Testis (tissue), 3 donors: ENCODE measurements around the gene BACH2. TPM values are rescaled to one million over a fixed set of nuclear protein-coding genes. Genes with fewer than 3 reads are reported as not detected.

Experiments
- DNase-seq: peaks from one replicate; pipeline ENCODE4 v3.0.0-alpha.2; 2019
- H3K27ac ChIP-seq, 2 donors: fragments of 200-600 bp; sonication (generic); one replicate each; pipeline ENCODE4 v1.5.1; 2019
- H3K27me3 ChIP-seq: fragments of 200-600 bp; sonication (generic); one replicate; pipeline ENCODE4 v1.5.1; 2019
- H3K36me3 ChIP-seq: fragments of 200-600 bp; sonication (generic); one replicate; pipeline ENCODE4 v1.5.1; 2017; ENCODE audit warnings: low read depth; ENCODE audit errors: missing control alignments
- H3K4me1 ChIP-seq: fragments of 200-600 bp; sonication (generic); one replicate; pipeline ENCODE4 v1.5.1; 2019
- H3K4me3 ChIP-seq, 2 donors: fragments of 200-600 bp; sonication (generic); one replicate each; pipeline ENCODE4 v1.5.1; 2017 to 2019
- H3K9me3 ChIP-seq: fragments of 200-600 bp; sonication (generic); one replicate; pipeline ENCODE4 v1.5.1; 2017
- CTCF ChIP-seq, 3 experiments: fragments of 450-650 bp in 2 of 3; fragments of 200-600 bp in 1 of 3; sonication (generic) in 1 of 3; IDR thresholded peaks; one replicate each; pipeline ENCODE4 v1.5.1; 2016 to 2019; ENCODE audit warnings: antibody characterized with exemption in 3 of 3, mild to moderate bottlenecking in 2 of 3, moderate library complexity in 1 of 3
- POLR2A ChIP-seq: fragments of 450-650 bp; IDR thresholded peaks from one replicate; pipeline ENCODE4 v1.6.1; 2017; ENCODE audit warnings: antibody characterized with exemption, mild to moderate bottlenecking, moderate library complexity
- WGBS, 2 donors: methylation state at CpG; one replicate each; pipeline ENCODE4 v1.1.5; 2018; 5-methylcytosine and 5-hydroxymethylcytosine counted together
- intact Hi-C: fragments of 100-400 bp; cut with DNase I; formaldehyde crosslinking; loops from one replicate; pipeline ENCODE4 v1.15.1; 2023; ENCODE audit warnings: low total_unique reads
- polyA plus RNA-seq: library from polyadenylated mRNA; stranded (reverse); fragments of 350-450 nt; fragmentation: Illumina TruSeq; extraction: RNeasy Lipid Tissue Mini Kit (QIAGEN cat#74804); gene quantifications from one replicate; pipeline ENCODE4 v1.2.3, GENCODE V29; 2014; ENCODE audit warnings: low read depth, low replicate concordance; ENCODE audit not compliant: insufficient read depth
- total RNA-seq, 2 donors: library from RNA; depleted of rRNA; stranded (reverse); fragments of >200 nt; gene quantifications; one replicate each; pipeline ENCODE4 v1.2.3, GENCODE V29; 2016

The BACH2 gene
- total and polyA plus RNA-seq, 3 donors from 2014 or later: 5.0 to 8.3 (median 6.5) TPM

DNA sequence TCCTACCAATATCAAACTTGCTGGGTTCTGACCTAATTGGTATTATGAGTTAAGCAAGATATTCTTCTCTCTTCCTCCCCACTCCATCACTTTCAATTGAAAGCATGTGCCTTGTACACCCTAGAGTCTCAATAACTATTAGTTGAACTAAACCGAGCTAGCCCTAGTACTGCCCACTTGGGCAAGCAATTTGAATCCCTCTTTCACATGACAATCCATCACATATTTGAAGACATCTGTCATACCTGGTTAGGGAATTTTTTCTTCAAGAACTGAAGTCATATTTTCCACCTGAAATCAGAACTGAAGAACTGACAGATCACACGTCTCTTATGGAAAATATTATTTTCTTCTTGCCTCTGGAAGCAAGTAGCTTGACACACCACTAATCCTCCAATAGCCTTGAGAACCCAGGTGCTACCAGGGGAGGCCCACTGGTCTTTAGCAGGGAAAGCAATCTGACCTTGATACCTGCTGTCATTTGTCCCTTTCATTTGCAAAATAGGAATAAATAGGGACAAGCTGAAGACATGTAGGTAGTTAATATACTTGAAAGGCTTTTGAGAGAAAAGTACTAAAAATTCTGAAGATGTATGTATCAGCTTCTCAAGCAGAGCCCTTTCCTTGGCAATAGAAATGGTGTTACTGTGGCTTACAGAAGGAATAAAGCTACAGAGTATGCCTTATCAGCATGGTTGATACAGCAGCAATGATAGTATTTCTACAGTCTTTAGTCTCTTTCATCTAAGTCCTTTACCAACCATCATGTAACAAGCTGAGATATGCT, 331.0 kb downstream of the BACH2 start:
- Histone ChIP-seq H3K4me1 (no peaks in the 10 kb centered on the region), H3K9me3 (no peaks in the 10 kb centered on the region), H3K27ac (no peak overlapping the region), H3K27me3 (no peaks in the 10 kb centered on the region), H3K4me3 (no peak overlapping the region), H3K36me3 (no peaks in the 10 kb centered on the region)
- DNase-seq: no peak
- 81 to 83% methylated on average over 2 of the region's 2 CpGs for WGBS, 2 donors
- intact Hi-C loops: loop anchor here (5.0 kb wide), 1 partner anchor 427 kb away; no protein-coding TSS in a partner anchor
- TF ChIP-seq POLR2A: no peak
- no peak for TF ChIP-seq CTCF (IDR thresholded peaks at IDR 0.05)

GRCh38 chr6:89963391-89963790, 333.3 kb downstream of the BACH2 start:
- H3K27me3 ChIP-seq: no peaks in the 10 kb centered on the region
- no peaks in the 10 kb centered on the region for H3K4me1 ChIP-seq
- DNase-seq: no peak
- H3K9me3 ChIP-seq: no peaks in the 10 kb centered on the region
- H3K4me3 ChIP-seq: no peak overlapping the region
- TF ChIP-seq CTCF (IDR thresholded peaks at IDR 0.05) (no peak), POLR2A (no peak)
- intact Hi-C loops: no loop called here
- H3K27ac ChIP-seq: no peak overlapping the region
- WGBS, 2 donors: 95 to 96% methylated on average over 3 of the region's 3 CpGs
- no peaks in the 10 kb centered on the region for H3K36me3 ChIP-seq

DNA sequence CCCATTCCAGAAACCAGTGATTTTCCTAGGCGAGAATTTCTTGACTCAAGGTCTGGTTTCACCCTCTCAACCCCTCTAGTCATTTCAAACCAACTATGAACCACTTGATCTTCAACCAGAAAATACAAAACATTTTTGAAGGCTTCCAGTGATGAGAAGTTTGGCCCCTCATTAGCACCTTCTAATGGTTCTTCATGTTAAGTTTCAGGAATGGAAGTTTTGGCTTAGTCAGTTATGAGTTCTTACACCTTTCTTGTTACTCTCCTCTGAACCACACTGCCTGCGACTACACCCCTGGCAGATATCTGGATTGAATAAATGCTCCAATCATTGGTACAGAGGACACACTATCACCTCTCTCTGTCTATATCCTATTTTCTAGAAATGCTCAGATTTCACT, 335.2 kb downstream of the BACH2 start:
- Histone ChIP-seq H3K9me3 (no peaks in the 10 kb centered on the region), H3K27ac (no peak overlapping the region), H3K4me1 (no peaks in the 10 kb centered on the region), H3K4me3 (no peak overlapping the region), H3K27me3 (no peaks in the 10 kb centered on the region), H3K36me3 (no peaks in the 10 kb centered on the region)
- WGBS, 2 donors: 92 to 99% methylated on average over 2 of the region's 2 CpGs
- DNase-seq: no peak
- TF ChIP-seq POLR2A (no peak), CTCF (IDR thresholded peaks at IDR 0.05) (no peak)
- intact Hi-C loops: no loop called here

DNA sequence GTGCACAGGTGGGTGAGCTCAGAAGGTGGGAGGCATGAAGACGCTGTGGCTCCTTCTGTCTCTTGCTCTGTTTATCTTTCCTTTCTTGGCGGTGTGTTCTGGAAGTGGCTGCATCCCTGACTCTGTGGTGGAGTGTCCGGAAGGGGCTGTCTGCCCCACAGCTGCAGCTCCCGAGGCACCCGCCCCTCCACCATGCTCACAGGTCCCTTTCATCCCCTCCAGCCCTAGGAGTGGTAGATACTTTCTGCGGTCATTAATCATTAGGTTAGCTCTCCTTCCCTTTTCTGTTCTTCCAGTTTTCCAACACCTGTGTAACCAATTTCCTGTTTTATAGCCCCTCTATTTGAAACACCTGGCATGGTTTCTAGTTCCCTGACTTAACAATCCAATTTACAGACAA, 336.8 kb downstream of the BACH2 start:
- Histone ChIP-seq H3K27ac (no peak overlapping the region), H3K9me3 (no peaks in the 10 kb centered on the region), H3K4me3 (no peak overlapping the region), H3K4me1 (no peaks in the 10 kb centered on the region), H3K36me3 (no peaks in the 10 kb centered on the region), H3K27me3 (no peaks in the 10 kb centered on the region)
- 80 to 81% methylated on average over 6 of the region's 6 CpGs for WGBS, 2 donors
- TF ChIP-seq POLR2A (no peak), CTCF (IDR thresholded peaks at IDR 0.05) (no peak)
- DNase-seq: no peak
- intact Hi-C loops: loop anchor here (10.0 kb wide), 1 partner anchor 515 kb away; no protein-coding TSS in a partner anchor

GRCh38 chr6:89956182-89956581, 340.5 kb downstream of the BACH2 start:
- no peaks in the 10 kb centered on the region for H3K9me3 ChIP-seq
- TF ChIP-seq POLR2A (no peak), CTCF (IDR thresholded peaks at IDR 0.05) (no peak)
- DNase-seq: no peak
- WGBS, 2 donors: 87 to 97% methylated on average over 4 of the region's 4 CpGs
- intact Hi-C loops: loop anchor here (10.0 kb wide), 1 partner anchor 519 kb away; no protein-coding TSS in a partner anchor
- no peaks in the 10 kb centered on the region for H3K4me1 ChIP-seq
- no peak overlapping the region for H3K27ac ChIP-seq
- no peak overlapping the region for H3K4me3 ChIP-seq
- H3K27me3 ChIP-seq: no peaks in the 10 kb centered on the region
- H3K36me3 ChIP-seq: no peaks in the 10 kb centered on the region
